IPS-20b (cell line): ENCODE data around the gene CDHR5.

Experiments used
- H3K27ac ChIP-seq: one replicate; pipeline ENCODE4 v1.5.1; 2013; ENCODE audit warnings: low read length
- H3K27me3 ChIP-seq: 2 replicates; pipeline ENCODE4 v1.6.1; 2013; ENCODE audit warnings: mild to moderate bottlenecking, low read length, inconsistent platforms; ENCODE audit not compliant: insufficient read depth
- H3K36me3 ChIP-seq: 2 replicates; pipeline ENCODE4 v1.6.1; 2013; ENCODE audit warnings: low read depth, mild to moderate bottlenecking, inconsistent platforms, low read length, moderate library complexity; ENCODE audit not compliant: insufficient read depth
- H3K4me1 ChIP-seq: 2 replicates; pipeline ENCODE4 v1.6.1; 2013; ENCODE audit warnings: mild to moderate bottlenecking, control low read depth, inconsistent platforms, low read length, moderate library complexity; ENCODE audit not compliant: insufficient read depth
- H3K4me3 ChIP-seq: 2 replicates; pipeline ENCODE4 v1.5.1; 2013; ENCODE audit warnings: mild to moderate bottlenecking, low read length, inconsistent platforms
- H3K9ac ChIP-seq: 2 replicates; pipeline ENCODE4 v1.6.1; 2013; ENCODE audit warnings: low read depth, mild to moderate bottlenecking, inconsistent platforms, low read length, moderate library complexity
- H3K9me3 ChIP-seq: 2 replicates; pipeline ENCODE4 v1.6.1; 2013; ENCODE audit warnings: mild to moderate bottlenecking, low read depth, low read length, inconsistent platforms; ENCODE audit not compliant: insufficient read depth

CDHR5 gene

DNA sequence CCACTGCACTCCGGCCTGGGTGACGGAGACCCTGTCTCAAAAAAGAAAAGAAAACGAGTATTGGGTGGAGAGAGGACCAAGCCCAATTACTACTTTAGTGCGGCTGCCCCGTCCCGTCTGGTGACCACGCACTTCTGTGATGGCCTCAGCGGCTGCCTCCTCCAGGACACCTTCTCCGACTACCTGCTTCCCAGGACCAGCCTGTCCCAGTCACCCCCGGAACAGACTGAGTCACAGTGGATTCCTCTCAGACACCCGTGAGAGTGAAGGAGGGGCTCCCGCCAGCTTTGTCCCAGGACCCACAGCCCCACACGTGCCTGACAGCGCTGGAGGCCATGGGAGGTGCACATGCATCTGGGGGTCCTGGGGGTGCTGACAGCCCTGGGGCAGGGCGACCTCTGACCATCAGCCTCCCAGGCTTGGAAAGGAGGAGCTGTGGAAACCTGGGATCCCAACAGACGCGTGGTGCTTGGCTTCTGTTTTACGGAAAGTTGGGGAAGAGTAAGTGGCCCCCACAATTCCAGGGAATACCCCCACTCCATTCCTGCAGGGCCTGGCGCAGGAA, 17.1 kb upstream of the CDHR5 start:
- H3K4me3 ChIP-seq = no peak overlapping the region
- H3K9ac ChIP-seq = no peak overlapping the region
- peaks cover 45% of the 10 kb centered on the region for H3K27me3 ChIP-seq
- H3K9me3 ChIP-seq = no peaks in the 10 kb centered on the region
- peaks cover 4% of the 10 kb centered on the region; the same call in 1 of the 2 replicates for H3K4me1 ChIP-seq
- no peaks in the 10 kb centered on the region for H3K36me3 ChIP-seq
- no peak overlapping the region for H3K27ac ChIP-seq

DNA sequence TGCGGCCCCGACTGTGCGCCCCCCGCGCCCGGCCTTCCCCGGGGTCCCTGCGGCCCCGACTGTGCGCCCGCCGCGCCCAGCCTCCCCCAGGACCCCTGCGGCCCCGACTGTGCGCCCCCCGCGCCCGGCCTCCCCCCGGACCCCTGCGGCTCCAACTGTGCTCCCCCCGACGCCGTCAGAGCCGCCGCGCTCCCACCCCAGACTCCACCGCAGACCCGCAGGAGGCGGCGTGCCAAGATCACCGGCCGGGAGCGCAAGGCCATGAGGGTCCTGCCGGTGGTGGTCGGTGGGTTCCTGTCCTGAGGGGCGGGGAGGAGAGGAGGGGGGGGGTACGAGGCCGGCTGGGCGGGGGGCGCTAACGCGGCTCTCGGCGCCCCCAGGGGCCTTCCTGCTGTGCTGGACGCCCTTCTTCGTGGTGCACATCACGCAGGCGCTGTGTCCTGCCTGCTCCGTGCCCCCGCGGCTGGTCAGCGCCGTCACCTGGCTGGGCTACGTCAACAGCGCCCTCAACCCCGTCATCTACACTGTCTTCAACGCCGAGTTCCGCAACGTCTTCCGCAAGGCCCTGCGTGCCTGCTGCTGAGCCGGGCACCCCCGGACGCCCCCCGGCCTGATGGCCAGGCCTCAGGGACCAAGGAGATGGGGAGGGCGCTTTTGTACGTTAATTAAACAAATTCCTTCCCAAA, 15.4 kb upstream of the CDHR5 start:
- peaks cover 4% of the 10 kb centered on the region; the same call in 1 of the 2 replicates for H3K4me1 ChIP-seq
- H3K4me3 ChIP-seq = peak overlapping the region; percentile 26; the same call in 1 of the 2 replicates

DNA sequence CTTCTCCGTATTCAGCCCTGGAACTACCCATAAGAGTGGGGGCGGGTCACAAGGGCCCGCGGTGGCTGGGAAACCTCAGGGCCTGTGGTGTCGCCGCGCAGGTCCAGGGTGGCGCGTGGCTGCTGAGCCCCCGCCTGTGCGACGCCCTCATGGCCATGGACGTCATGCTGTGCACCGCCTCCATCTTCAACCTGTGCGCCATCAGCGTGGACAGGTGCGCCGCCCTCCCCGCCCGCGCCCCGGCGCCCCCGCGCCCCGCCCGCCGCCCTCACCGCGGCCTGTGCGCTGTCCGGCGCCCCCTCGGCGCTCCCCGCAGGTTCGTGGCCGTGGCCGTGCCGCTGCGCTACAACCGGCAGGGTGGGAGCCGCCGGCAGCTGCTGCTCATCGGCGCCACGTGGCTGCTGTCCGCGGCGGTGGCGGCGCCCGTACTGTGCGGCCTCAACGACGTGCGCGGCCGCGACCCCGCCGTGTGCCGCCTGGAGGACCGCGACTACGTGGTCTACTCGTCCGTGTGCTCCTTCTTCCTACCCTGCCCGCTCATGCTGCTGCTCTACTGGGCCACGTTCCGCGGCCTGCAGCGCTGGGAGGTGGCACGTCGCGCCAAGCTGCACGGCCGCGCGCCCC, 14.7 kb upstream of the CDHR5 start:
- no peak overlapping the region for H3K27ac ChIP-seq
- peak overlapping the region; percentile 12; the same call in 1 of the 2 replicates for H3K9ac ChIP-seq
- peak overlapping the region; percentile 62; the same call in 1 of the 2 replicates for H3K4me3 ChIP-seq
- no peaks in the 10 kb centered on the region for H3K36me3 ChIP-seq
- H3K9me3 ChIP-seq = no peaks in the 10 kb centered on the region
- H3K27me3 ChIP-seq = peaks cover 70% of the 10 kb centered on the region
- peaks cover 4% of the 10 kb centered on the region; the same call in 1 of the 2 replicates for H3K4me1 ChIP-seq

More for the DNA sequence above, 15.4 kb upstream of the CDHR5 start:
- Histone ChIP-seq H3K27ac (no peak overlapping the region), H3K9me3 (no peaks in the 10 kb centered on the region), H3K27me3 (peaks cover 63% of the 10 kb centered on the region), H3K36me3 (no peaks in the 10 kb centered on the region), H3K9ac (no peak overlapping the region)

- Histone ChIP-seq H3K27me3 (peaks cover 70% of the 10 kb centered on the region), H3K36me3 (no peaks in the 10 kb centered on the region), H3K4me3 (peak overlapping the region; percentile 62), H3K27ac (no peak overlapping the region), H3K9me3 (no peaks in the 10 kb centered on the region), H3K9ac (peak overlapping the region; percentile 12; the same call in 1 of the 2 replicates), H3K4me1 (peaks cover 4% of the 10 kb centered on the region; the same call in 1 of the 2 replicates)
These were observed 14.0 kb upstream of the CDHR5 start for GRCh38 chr11:638631-639331.

GRCh38 chr11:637593-638521, 13.1 kb upstream of the CDHR5 start:
- Histone ChIP-seq H3K4me3 (peak overlapping the region; percentile 62), H3K36me3 (no peaks in the 10 kb centered on the region), H3K9me3 (no peaks in the 10 kb centered on the region), H3K27ac (no peak overlapping the region), H3K9ac (peak overlapping the region; percentile 25; the same call in 1 of the 2 replicates), H3K4me1 (peaks cover 4% of the 10 kb centered on the region; the same call in 1 of the 2 replicates), H3K27me3 (peaks cover 70% of the 10 kb centered on the region)

GRCh38 chr11:637333-637592, 12.5 kb upstream of the CDHR5 start:
- peak overlapping the region; percentile 62; the same call in 1 of the 2 replicates for H3K4me3 ChIP-seq

GRCh38 chr11:636511-637332, 12.0 kb upstream of the CDHR5 start, which contains the start of gene DRD4:
DRD4 (plus strand) TSS chr11:637269; CDS start chr11:637305, 36 bp downstream.
- no peak within 1 kb of the TSS for H3K27ac ChIP-seq
- no peaks in the 10 kb centered on the region for H3K9me3 ChIP-seq
- H3K36me3 ChIP-seq = no peaks in the 10 kb centered on the region
- peaks cover 70% of the 10 kb centered on the region for H3K27me3 ChIP-seq
- peaks cover 4% of the 10 kb centered on the region; the same call in 1 of the 2 replicates for H3K4me1 ChIP-seq
- peak within 1 kb of the TSS; percentile 62 for H3K4me3 ChIP-seq
- H3K9ac ChIP-seq = peak within 1 kb of the TSS; percentile 25; the same call in 1 of the 2 replicates

More at GRCh38 chr11:637333-637592, 12.5 kb upstream of the CDHR5 start:
- peaks cover 70% of the 10 kb centered on the region for H3K27me3 ChIP-seq
- no peaks in the 10 kb centered on the region for H3K36me3 ChIP-seq
- H3K9me3 ChIP-seq = no peaks in the 10 kb centered on the region
- H3K9ac ChIP-seq = no peak overlapping the region
- H3K27ac ChIP-seq = no peak overlapping the region
- peaks cover 4% of the 10 kb centered on the region; the same call in 1 of the 2 replicates for H3K4me1 ChIP-seq

- Histone ChIP-seq H3K27me3 (peaks cover 64% of the 10 kb centered on the region), H3K4me3 (no peak overlapping the region), H3K4me1 (peaks cover 4% of the 10 kb centered on the region; the same call in 1 of the 2 replicates), H3K27ac (no peak overlapping the region), H3K9me3 (no peaks in the 10 kb centered on the region), H3K9ac (no peak overlapping the region), H3K36me3 (no peaks in the 10 kb centered on the region)
These were observed 11.3 kb upstream of the CDHR5 start for GRCh38 chr11:635945-636510.

DNA sequence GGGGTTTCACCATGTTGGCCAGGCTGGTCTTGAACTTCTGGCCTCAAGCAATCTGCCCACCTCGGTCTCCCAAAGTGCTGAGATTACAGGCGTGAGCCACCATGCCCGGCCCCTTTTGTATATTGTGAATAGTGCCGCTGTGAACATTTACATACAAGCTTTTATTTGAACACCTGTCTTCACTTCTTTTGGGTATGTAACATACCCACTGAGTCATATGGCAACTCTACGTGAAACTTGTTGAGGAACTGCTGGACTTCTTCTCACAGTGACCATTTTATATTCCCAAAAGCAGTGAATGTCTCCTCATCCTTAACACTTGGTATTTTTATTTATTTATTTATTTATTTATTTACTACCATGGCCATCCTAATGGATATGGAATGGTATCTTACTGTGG, 6.1 kb upstream of the CDHR5 start:
- peaks cover 48% of the 10 kb centered on the region for H3K27me3 ChIP-seq
- no peaks in the 10 kb centered on the region for H3K9me3 ChIP-seq
- no peak overlapping the region for H3K27ac ChIP-seq
- H3K36me3 ChIP-seq = no peaks in the 10 kb centered on the region
- H3K4me3 ChIP-seq = no peak overlapping the region
- H3K9ac ChIP-seq = no peak overlapping the region
- H3K4me1 ChIP-seq = no peaks in the 10 kb centered on the region

- H3K27ac ChIP-seq = no peak overlapping the region
- no peaks in the 10 kb centered on the region for H3K36me3 ChIP-seq
- H3K27me3 ChIP-seq = peaks cover 41% of the 10 kb centered on the region
- H3K4me1 ChIP-seq = no peaks in the 10 kb centered on the region
- H3K9ac ChIP-seq = no peak overlapping the region
- no peaks in the 10 kb centered on the region for H3K9me3 ChIP-seq
- H3K4me3 ChIP-seq = no peak overlapping the region
These were observed 4.5 kb upstream of the CDHR5 start for GRCh38 chr11:629237-629583.
